Forelimb muscle (tissue), 1 donor: ENCODE data around the gene F2R. TPM values are rescaled to one million over a fixed set of nuclear protein-coding genes. Genes with fewer than 3 reads are reported as not detected.

Experiments used
- DNase-seq: peaks from one replicate; pipeline ENCODE4 v3.0.0-alpha.2; 2013; ENCODE audit warnings: low read depth
- polyA plus RNA-seq: library from polyadenylated mRNA; unstranded; fragments of 120-200 nt; gene quantifications from one replicate; pipeline ENCODE4 v1.2.1, GENCODE V29; 2013; ENCODE audit not compliant: insufficient read length

F2R gene
- polyA plus RNA-seq, 1 donor, result 16.6 TPM

DNA sequence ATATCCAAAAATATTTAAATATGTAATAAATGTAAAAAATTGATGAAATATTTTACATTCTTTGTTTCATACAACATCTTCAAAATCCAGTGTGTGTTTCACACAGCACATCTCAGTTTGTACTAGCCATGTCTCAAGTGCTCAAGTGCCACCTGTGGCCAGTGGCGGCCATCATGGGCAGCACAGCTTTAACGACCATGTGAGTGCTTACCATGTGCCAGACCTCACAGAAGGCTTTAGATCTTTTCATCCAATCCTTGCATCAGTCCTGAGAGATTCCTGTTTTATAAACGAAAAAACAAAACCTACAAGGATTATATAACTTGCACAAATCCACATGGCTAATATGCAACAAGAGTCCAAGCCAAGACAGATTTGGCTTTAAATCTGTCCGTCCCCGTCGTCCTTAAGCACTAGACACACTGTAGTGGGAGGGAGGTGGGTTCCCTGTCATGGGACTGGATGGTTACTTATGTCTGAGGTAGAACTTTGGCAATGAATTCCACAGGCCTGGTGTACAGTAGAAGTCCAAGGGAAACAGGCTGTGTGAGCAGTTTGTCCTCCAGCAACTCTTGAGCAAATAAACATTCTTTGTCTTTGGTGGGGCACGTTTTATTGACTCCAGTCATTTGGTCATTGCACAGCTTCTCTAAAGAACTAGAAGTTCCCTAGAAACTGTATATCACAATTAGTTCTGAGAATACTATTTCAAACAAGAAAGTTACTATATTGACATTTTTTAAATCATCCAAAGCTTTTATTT, 25.0 kb upstream of the F2R start:
- no peak for DNase-seq

GRCh38 chr5:76691467-76692273, 24.3 kb upstream of the F2R start:
- no peak for DNase-seq

DNA sequence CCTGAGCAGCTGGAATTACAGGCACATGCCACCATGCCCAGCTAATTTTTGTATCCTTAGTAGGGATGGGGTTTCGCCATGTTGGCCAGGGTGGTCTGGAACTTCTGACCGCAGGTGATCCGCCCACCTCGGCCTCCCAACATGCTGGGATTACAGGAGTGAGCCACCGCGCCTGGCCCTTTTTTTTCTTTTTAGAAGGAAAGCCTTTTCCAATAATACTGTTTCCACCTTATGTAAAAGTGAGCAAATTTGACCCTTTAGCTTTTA, 23.7 kb upstream of the F2R start:
- DNase-seq, result no peak

DNA sequence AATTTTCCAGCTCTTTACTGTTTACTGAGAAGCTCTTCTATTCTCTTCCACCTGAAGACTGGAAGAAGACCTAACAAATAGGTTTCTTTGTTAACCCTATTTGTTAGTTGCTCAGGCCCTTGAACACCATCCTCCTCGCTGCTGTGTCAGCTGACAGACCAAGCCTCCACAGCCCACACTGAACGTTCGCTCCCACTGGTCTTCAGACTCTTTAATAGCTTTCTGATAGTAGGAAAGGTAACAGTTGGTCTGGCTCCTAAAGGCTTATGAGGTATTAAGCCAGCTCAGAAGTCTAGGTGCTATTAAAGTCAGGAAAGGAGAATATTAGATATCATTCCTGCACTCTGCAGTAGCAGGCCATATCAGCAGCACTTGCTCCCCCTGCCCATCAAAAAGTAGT, 23.3 kb upstream of the F2R start:
- DNase-seq, result no peak

GRCh38 chr5:76693141-76693540, 22.8 kb upstream of the F2R start:
- no peak for DNase-seq

- DNase-seq, result no peak
Observed at GRCh38 chr5:76694317-76694716, 21.6 kb upstream of the F2R start.

DNA sequence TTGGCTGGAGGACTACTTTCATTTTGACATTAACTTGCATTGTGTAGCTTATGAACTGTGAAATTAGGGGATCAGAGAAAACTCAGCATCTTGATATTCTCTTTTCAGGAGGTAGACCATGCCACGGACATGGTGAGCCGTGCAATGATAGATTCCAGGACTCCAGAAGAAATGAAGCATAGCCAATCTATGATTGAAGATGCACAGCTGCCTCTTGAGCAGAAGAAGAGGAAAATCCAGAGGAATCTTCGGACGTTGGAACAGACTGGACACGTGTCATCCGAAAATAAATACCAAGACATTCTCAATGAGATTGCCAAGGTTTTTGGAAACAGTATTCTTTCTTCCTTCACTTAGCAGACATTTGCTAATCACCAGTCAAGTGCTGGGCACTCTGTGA, 20.6 kb upstream of the F2R start:
- DNase-seq, result no peak

DNA sequence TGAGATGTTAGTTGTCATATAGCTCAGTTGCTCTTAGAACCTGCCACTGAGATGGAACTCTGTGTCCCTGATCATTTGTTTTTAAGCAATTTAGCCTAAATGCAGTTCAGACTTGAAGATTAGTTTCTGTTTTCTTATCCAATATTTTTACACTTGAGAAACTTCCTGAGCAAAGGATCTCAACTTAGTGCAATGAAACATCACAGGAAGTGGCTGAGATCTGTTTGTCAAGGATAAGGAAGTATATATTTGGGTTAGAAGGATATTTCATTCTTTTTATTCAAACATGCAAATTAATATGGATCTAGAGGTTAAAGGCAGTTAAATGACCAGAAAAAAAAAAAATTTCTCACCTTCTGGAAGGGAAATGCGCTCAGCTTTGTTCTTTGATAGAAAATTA, 19.7 kb upstream of the F2R start:
- no peak for DNase-seq

- DNase-seq, result no peak
Observed at GRCh38 chr5:76697670-76698069, 18.3 kb upstream of the F2R start.

- no peak for DNase-seq
Observed at GRCh38 chr5:76700571-76700970, 15.4 kb upstream of the F2R start.

DNA sequence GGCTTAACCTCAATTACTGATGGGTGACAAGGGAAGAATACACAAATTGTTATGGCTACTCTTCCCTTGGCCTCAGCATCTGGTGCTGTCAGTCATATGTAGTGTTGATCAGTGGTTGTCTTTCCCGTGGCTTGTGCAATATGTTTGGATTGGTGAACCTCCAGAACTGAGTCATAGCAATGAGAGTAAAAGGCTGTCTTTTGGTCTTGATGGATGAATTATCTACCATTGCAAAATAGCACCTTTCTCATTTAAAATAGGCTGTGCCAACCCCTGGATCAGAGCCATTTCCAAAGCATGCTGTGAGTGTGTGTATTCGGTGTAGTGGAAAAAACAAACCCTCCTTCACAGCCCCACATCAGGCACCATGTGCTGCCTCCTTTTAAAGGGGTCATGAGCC, 14.6 kb upstream of the F2R start:
- DNase-seq, result no peak

GRCh38 chr5:76703707-76704106, 12.2 kb upstream of the F2R start:
- DNase-seq, result no peak

DNA sequence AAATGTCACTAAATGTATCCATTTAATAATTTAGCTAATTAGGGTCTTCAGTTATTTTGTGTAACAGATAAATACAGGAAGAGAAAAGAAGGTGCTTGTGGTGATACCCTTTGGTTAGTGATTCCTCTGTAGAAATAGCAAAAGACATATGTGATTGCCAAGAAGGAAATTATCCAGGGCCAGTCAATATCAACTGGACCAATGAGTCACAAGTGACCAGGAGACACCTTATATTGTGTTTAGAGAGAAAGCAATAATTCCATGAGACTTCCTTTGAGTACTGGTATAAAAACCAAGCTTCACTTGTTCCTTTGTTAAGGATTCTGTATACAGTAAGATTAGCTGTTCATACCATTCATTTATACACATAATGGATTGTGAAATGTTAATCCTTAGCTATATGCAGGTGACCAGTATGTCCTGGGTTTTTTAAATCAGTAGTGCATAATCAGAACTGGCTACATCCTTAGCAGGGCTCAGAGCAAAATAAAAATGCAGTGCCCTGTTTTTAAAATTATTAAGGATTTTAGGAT, 11.7 kb upstream of the F2R start:
- no peak for DNase-seq

DNA sequence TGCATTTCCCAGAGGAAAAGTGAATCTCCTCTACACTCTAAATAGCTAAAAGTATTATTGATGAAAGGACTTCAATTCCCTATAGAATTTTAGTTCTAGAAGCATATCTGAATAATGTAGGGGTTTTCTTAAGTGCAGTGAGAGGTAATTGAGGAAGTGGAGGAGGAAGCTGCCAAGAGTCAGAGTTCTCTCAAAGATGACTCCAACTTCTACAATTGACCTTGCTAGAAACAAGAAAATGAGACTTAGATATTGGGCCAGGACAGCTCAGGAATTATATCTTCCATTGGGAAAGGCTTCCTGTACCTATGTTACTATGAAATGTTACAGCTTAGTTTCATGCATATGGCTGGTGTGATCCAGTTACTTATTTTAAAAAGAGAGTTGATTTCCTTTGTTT, 10.4 kb upstream of the F2R start:
- DNase-seq, result no peak

DNA sequence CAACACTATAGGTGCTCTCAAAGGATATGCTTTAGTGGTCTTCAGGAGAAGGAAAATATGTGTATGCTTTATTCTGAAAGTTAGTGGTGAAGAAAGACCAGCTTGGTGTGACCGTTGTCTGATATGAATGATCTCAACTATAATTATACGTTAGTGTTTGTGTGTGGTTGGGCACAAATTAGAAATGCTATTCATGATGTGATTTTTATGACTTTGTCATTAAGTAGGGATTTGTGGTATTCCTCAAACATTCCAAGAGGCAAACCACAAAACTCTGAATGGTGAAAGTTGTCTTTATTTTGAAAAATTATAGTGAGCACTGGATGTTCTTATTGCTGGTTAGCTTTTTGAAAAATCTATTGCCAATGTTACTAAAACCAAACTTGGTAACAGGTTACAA, 6.2 kb upstream of the F2R start:
- no peak for DNase-seq

GRCh38 chr5:76710991-76711390, 4.9 kb upstream of the F2R start:
- no peak for DNase-seq

DNA sequence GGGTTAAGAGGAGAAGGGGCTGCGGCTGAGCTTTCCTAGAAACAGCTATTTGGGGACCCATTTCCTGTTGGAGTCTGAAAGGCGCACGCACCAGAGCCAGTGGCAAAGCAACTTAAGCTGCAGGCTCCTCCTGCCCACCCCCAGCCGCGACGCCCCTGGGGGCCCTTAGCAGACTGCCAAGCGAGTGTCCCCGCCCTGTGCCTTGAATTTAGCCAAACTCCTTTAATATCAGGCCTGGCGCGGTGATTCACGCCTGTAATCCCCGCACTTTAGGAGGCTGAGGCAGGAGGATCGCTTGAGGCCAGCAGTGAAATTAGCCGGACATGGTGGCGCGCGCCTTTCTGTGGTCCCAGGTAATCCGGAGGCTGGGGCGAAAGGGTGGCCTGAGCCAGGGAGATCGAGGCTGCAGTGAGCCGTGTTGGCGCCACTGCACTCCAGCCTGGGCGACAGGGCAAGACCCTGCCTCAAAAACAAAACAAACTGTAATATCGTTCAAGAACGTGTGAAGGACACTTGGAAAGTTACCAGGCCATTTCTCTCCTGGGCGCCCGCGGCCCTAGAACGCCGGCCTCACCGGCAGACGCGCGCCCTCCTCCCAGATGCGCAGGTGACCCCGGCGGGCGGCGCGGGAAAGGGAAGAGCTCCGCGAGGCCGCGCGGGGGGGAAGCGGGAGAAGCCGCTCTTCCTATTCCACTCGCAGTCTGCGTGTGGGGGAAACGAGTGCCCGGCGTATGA, 1.0 kb upstream of the F2R start:
- DNase-seq, result no peak

DNA sequence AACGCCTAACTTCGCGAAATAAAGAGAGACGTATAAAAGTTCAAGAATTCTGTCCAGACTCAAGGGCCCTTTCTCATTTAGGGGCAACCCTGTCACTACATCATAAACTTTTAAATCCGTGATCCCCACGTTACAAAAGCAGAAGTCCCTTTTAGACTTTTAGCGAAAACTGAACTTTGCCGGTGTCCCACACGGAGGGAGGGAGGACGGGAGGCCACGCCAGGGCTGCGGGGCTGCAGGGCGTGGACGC, 515 bp upstream of the F2R start:
- DNase-seq, result no peak

DNA sequence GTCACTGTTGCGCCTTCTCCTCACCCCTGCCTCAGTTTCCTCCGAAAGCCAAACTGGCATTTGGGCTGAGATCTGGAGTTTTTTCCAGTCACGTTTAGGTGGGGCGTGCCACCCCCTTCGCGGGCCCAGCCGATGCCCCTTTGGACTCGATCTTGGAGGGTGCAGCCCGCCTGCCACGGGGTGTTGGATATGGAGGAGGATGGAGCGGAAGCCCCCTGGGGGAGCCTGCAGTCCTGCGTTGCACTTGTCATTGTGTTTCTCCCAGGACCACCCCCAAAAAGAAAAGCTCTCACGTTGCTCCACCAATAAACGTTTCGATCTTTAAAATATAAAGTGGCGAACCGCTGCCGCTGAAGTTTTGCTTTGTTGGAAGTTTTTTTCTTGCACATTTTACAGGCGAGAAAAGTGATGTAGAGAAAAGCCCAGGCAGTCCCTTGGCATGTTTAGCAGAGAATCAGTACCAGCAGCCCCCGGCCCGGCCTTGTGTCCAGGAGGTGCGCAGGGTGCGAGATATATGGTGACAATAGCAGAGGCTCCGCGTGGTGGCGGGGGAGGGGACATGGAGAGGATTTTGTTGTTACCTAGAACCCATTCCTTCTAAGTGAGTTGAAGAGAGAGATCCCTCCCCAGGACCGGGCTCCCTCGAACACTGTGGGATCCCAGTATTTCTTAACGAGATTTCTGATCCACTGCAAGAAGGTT, 681 bp downstream of the F2R start:
- no peak for DNase-seq

GRCh38 chr5:76717222-76718083, 1.5 kb downstream of the F2R start:
- DNase-seq, result no peak

DNA sequence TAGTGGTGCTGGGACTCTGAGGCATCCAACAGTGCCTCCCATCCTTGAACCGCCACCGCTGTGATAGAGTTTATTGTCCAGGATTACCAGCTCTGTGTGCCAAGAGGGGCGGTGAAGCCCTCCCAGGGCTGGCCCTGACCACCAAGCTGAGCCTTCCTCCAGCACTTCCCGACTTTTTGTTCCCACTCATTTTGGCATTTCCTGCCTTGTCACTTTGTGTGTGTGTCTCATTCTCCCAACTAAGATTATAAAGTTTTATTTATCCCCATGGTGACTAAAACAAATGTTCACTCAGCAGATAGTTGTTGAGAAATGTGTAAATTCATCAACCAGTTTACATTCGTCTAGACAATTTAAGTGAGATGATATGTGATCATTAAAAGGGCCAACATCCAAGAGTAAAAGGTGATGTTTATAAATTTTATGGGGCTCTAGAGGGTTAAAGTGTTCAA, 2.5 kb downstream of the F2R start:
- no peak for DNase-seq
